ENCODE data around the gene SMARCD1. TPM values are rescaled to one million over a fixed set of nuclear protein-coding genes. Genes with fewer than 3 reads are reported as not detected.
"Not testable (repeated sequence)": the region's sequence is repeated elsewhere in the genome, so short reads cannot be mapped to it uniquely, and the experiment has no call there.

SMARCD1 gene
- polyA plus RNA-seq, 3 donors: 184 to 205 (median 190) TPM

GRCh38 chr12:50123203-50123602 lies 38.1 kb downstream of the SMARCD1 start:
- no peak for DNase-seq

GRCh38 chr12:50127546-50127945 lies 42.4 kb downstream of the SMARCD1 start:
- no peak for DNase-seq

- DNase-seq: no peak
Measured at GRCh38 chr12:50129290-50129689, 44.1 kb downstream of the SMARCD1 start.

GRCh38 chr12:50132505-50133135 lies 47.5 kb downstream of the SMARCD1 start:
- no peak for DNase-seq

GRCh38 chr12:50142993-50143392 lies 57.9 kb downstream of the SMARCD1 start:
- DNase-seq: no peak

- no peak for DNase-seq
Measured at GRCh38 chr12:50145439-50145838, 60.3 kb downstream of the SMARCD1 start.

GRCh38 chr12:50147281-50147680 lies 62.1 kb downstream of the SMARCD1 start:
- DNase-seq: no peak

GRCh38 chr12:50148011-50148410 lies 62.9 kb downstream of the SMARCD1 start:
- not testable (repeated sequence) for DNase-seq

- no peak for DNase-seq
Measured at GRCh38 chr12:50149311-50149710, 64.2 kb downstream of the SMARCD1 start.

Other genes with a start within 250 kb of the SMARCD1 start
- gene BCDIN3D, start 242.2 kb upstream of the SMARCD1 start, polyA plus RNA-seq (ENCODE audit: insufficient read length in 3 of 3): 1 to 10 TPM; 7.4 to 9.7 (median 9.4) TPM
- gene FAIM2, start 181.4 kb upstream of the SMARCD1 start, polyA plus RNA-seq (ENCODE audit: insufficient read length in 3 of 3): 1 to 10 TPM; 1.9 to 5.4 (median 4.9) TPM
- gene AQP2, start 134.6 kb upstream of the SMARCD1 start, polyA plus RNA-seq (ENCODE audit: insufficient read length in 3 of 3): 100 to 1,000 TPM in 2 of 3 donors, 10 to 100 TPM in 1; 75.1 to 170 (median 128) TPM
- 1 to 10 TPM; 1.4 to 2.8 (median 2.3) TPM for gene AQP5, start 123.5 kb upstream of the SMARCD1 start, polyA plus RNA-seq (ENCODE audit: insufficient read length in 3 of 3)
- 10 to 100 TPM; 15.4 to 28.6 (median 23.3) TPM for gene AQP6, start 112.4 kb upstream of the SMARCD1 start, polyA plus RNA-seq (ENCODE audit: insufficient read length in 3 of 3)
- gene RACGAP1, start 59.8 kb upstream of the SMARCD1 start, polyA plus RNA-seq (ENCODE audit: insufficient read length in 3 of 3): 10 to 100 TPM; 47.5 to 49.4 (median 49.0) TPM
- gene ASIC1, start 27.7 kb upstream of the SMARCD1 start, polyA plus RNA-seq (ENCODE audit: insufficient read length in 3 of 3): 1 to 10 TPM; 4.6 to 5.6 (median 5.5) TPM
- 10 to 100 TPM; 70.6 to 80.1 (median 72.5) TPM for gene GPD1, start 18.7 kb downstream of the SMARCD1 start, polyA plus RNA-seq (ENCODE audit: insufficient read length in 3 of 3)
- 10 to 100 TPM; 49.0 to 57.9 (median 52.4) TPM for gene COX14, start 26.9 kb downstream of the SMARCD1 start, polyA plus RNA-seq (ENCODE audit: insufficient read length in 3 of 3)
- gene CERS5, start 82.0 kb downstream of the SMARCD1 start, polyA plus RNA-seq (ENCODE audit: insufficient read length in 3 of 3): 10 to 100 TPM; 69.5 to 92.7 (median 75.3) TPM
- 10 to 100 TPM; 76.7 to 84.2 (median 78.8) TPM for gene LIMA1, start 198.2 kb downstream of the SMARCD1 start, polyA plus RNA-seq (ENCODE audit: insufficient read length in 3 of 3)

Data from renal pelvis (tissue), 4 donors.